Measurements from ENCODE around the gene PRSS38. TPM values are rescaled to one million over a fixed set of nuclear protein-coding genes. Genes with fewer than 3 reads are reported as not detected.
"Not testable (repeated sequence)": the region's sequence is repeated elsewhere in the genome, so short reads cannot be mapped to it uniquely, and the experiment has no call there.

Gene PRSS38
- total RNA-seq, 2 experiments from 2014 or later: not detected

- H3K9me3 Mint-ChIP-seq, H3K4me3 Mint-ChIP-seq, H3K27me3 Mint-ChIP-seq, DNase-seq, H3K27ac Mint-ChIP-seq, H3K36me3 Mint-ChIP-seq: not testable (repeated sequence)
- H3K4me1 Mint-ChIP-seq: peaks cover 29% of the 10 kb centered on the region
Observed at GRCh38 chr1:227871892-227872291, 56.4 kb downstream of the PRSS38 start.

GRCh38 chr1:227877810-227878209 lies 62.3 kb downstream of the PRSS38 start:
- H3K27me3 Mint-ChIP-seq, H3K36me3 Mint-ChIP-seq, H3K9me3 Mint-ChIP-seq, H3K4me1 Mint-ChIP-seq, H3K27ac Mint-ChIP-seq, DNase-seq, H3K4me3 Mint-ChIP-seq: not testable (repeated sequence)

- H3K4me3 Mint-ChIP-seq: no peak overlapping the region
- DNase-seq: no peak
- peaks cover 2% of the 10 kb centered on the region for H3K4me1 Mint-ChIP-seq
- H3K9me3 Mint-ChIP-seq: peaks cover 3% of the 10 kb centered on the region
- no peak overlapping the region for H3K27ac Mint-ChIP-seq
- H3K36me3 Mint-ChIP-seq: peaks cover 2% of the 10 kb centered on the region
- no peaks in the 10 kb centered on the region for H3K27me3 Mint-ChIP-seq
Observed at GRCh38 chr1:227880342-227880924, 65.0 kb downstream of the PRSS38 start.

- no peak for DNase-seq
- Mint-ChIP-seq H3K4me1 (peaks cover 10% of the 10 kb centered on the region), H3K9me3 (no peaks in the 10 kb centered on the region), H3K27me3 (no peaks in the 10 kb centered on the region), H3K4me3 (no peak overlapping the region), H3K27ac (no peak overlapping the region), H3K36me3 (no peaks in the 10 kb centered on the region)
Observed at GRCh38 chr1:227883073-227883520, 67.6 kb downstream of the PRSS38 start.

- Mint-ChIP-seq H3K4me3 (no peak overlapping the region), H3K9me3 (no peaks in the 10 kb centered on the region), H3K27me3 (no peaks in the 10 kb centered on the region), H3K4me1 (peaks cover 10% of the 10 kb centered on the region), H3K36me3 (no peaks in the 10 kb centered on the region), H3K27ac (no peak overlapping the region)
- DNase-seq: no peak
Observed at GRCh38 chr1:227883641-227884301, 68.3 kb downstream of the PRSS38 start.

- Mint-ChIP-seq H3K36me3 (no peaks in the 10 kb centered on the region), H3K9me3 (no peaks in the 10 kb centered on the region), H3K27me3 (no peaks in the 10 kb centered on the region), H3K4me1 (peaks cover 10% of the 10 kb centered on the region), H3K4me3 (no peak overlapping the region), H3K27ac (no peak overlapping the region)
- no peak for DNase-seq
Observed at GRCh38 chr1:227884370-227885134, 69.1 kb downstream of the PRSS38 start.

GRCh38 chr1:227885135-227885647 lies 69.7 kb downstream of the PRSS38 start:
- no peaks in the 10 kb centered on the region for H3K27me3 Mint-ChIP-seq
- no peak for DNase-seq
- peaks cover 9% of the 10 kb centered on the region for H3K4me1 Mint-ChIP-seq
- H3K9me3 Mint-ChIP-seq: no peaks in the 10 kb centered on the region
- H3K27ac Mint-ChIP-seq: peak overlapping the region; percentile 58
- H3K36me3 Mint-ChIP-seq: no peaks in the 10 kb centered on the region
- no peak overlapping the region for H3K4me3 Mint-ChIP-seq

- no peak for DNase-seq
- Mint-ChIP-seq H3K9me3 (no peaks in the 10 kb centered on the region), H3K27me3 (no peaks in the 10 kb centered on the region), H3K4me1 (peaks cover 9% of the 10 kb centered on the region), H3K4me3 (no peak overlapping the region), H3K36me3 (no peaks in the 10 kb centered on the region), H3K27ac (peak overlapping the region; percentile 58)
Observed at GRCh38 chr1:227885648-227886502, 70.4 kb downstream of the PRSS38 start.

GRCh38 chr1:227886503-227886961 lies 71.1 kb downstream of the PRSS38 start:
- no peak for DNase-seq
- Mint-ChIP-seq H3K9me3 (no peaks in the 10 kb centered on the region), H3K27me3 (no peaks in the 10 kb centered on the region), H3K27ac (no peak overlapping the region), H3K4me1 (peaks cover 9% of the 10 kb centered on the region), H3K4me3 (no peak overlapping the region), H3K36me3 (no peaks in the 10 kb centered on the region)

GRCh38 chr1:227886993-227887696 lies 71.7 kb downstream of the PRSS38 start:
- DNase-seq: peak; percentile 33
- Mint-ChIP-seq H3K4me1 (peaks cover 9% of the 10 kb centered on the region), H3K9me3 (no peaks in the 10 kb centered on the region), H3K27me3 (no peaks in the 10 kb centered on the region), H3K27ac (no peak overlapping the region), H3K36me3 (no peaks in the 10 kb centered on the region), H3K4me3 (no peak overlapping the region)

- Mint-ChIP-seq H3K4me1 (peaks cover 9% of the 10 kb centered on the region), H3K27ac (no peak overlapping the region), H3K27me3 (no peaks in the 10 kb centered on the region), H3K9me3 (no peaks in the 10 kb centered on the region), H3K36me3 (no peaks in the 10 kb centered on the region), H3K4me3 (peak overlapping the region; percentile 57)
- DNase-seq: no peak
Observed at GRCh38 chr1:227887697-227888403, 72.4 kb downstream of the PRSS38 start.

GRCh38 chr1:227888404-227889046 lies 73.0 kb downstream of the PRSS38 start:
- no peaks in the 10 kb centered on the region for H3K36me3 Mint-ChIP-seq
- DNase-seq: no peak
- no peak overlapping the region for H3K27ac Mint-ChIP-seq
- peaks cover 9% of the 10 kb centered on the region for H3K4me1 Mint-ChIP-seq
- H3K4me3 Mint-ChIP-seq: no peak overlapping the region
- H3K9me3 Mint-ChIP-seq: no peaks in the 10 kb centered on the region
- no peaks in the 10 kb centered on the region for H3K27me3 Mint-ChIP-seq

All from activated naive CD8-positive, alpha-beta T cell treated with anti-CD3 and anti-CD28 coated beads for 36 hours (primary cell).